Fibroblast of skin of right biceps (primary cell): ENCODE results near the gene KIF26A.

Experiments
- DNase-seq: peaks from one replicate; pipeline ENCODE4 v3.0.0-alpha.2; 2013

KIF26A gene

GRCh38 chr14:104101651-104102281, 36.6 kb upstream of the KIF26A start:
- DNase-seq: no peak

DNA sequence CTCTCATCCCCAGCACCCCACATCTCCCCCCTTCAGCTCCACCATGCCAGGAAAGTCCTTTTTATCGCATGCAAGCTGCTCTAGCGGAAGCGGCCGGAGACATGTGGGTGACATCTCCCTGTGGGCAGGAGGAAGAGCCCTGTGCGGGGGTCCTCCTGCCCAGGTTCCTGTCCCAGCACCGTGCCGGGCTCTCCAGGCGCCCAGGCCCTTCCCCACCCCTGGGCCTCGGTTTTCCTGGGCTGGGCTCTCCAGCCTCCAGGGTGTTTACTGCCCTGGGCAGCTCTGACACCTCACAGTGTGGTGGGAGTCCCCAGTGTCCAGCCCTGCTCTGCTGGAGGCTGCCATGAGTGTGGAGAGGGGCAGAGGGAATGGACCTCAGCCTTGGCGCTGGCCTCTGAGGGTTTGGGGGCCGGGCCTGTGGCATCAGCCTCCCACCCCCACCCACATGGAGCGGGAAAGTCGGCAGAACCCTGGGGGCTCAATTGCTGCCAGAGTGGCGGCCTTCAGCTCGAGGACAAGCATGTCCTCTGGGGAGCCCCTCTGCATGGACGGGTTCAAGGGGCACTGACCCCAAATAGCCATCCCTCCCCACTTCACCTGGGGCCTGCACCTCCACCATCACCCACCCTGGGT, 36.0 kb upstream of the KIF26A start:
- DNase-seq: no peak

DNA sequence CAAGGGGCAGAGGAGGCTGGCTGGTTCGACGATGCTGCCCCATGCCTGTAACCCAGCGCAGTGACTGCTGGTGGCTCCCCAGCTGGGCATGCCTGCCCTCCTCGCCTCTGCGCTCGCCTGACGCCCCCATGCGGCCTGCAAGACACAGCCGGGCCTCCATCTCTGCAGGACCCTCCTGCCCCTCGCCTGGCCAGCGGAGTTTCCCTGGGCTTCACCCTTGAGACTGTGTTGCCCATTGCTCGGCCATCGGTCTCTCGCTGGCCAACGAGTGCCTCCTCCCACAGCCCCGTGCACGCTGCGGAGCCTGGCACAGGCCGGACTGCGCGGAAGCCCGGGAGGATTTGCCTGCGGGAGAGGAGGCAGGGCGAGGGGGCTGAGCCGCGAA, 35.3 kb upstream of the KIF26A start:
- no peak for DNase-seq

- DNase-seq: no peak
Measured at GRCh38 chr14:104103446-104104075, 34.8 kb upstream of the KIF26A start.

DNA sequence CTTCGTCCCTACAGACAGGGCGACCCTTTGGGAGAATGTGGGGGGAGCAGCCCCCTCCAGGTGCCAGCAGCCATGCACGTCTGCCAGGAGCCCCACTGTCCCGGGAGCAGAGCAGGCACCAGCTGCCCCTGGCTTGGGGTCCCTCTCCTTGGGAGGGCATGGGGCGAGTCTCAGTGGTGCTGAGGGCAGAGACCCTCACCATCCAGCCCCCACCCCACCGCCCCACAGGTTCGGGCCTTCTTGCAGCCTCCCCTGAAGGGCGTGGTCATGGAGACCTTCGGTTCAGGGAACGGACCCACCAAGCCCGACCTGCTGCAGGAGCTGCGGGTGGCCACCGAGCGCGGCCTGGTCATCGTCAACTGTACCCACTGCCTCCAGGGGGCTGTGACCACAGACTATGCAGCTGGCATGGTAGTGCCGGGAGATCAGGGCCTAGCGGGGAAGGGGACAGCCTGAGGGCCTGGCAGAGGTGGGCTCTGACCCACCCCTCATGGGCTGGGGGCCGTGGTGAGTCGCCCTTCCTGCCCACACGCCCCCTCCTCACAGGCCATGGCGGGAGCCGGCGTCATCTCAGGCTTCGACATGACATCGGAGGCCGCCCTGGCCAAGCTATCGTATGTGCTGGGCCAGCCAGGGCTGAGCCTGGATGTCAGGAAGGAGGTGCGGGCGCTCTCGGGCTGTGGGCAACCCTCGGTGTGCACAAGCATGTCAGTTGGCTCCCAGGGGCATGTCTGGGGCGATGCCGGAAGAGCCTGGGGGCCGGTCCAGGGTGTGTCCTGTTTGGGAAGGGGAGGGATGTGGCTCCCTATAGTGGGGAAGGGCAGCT, 34.1 kb upstream of the KIF26A start:
- DNase-seq: no peak

DNA sequence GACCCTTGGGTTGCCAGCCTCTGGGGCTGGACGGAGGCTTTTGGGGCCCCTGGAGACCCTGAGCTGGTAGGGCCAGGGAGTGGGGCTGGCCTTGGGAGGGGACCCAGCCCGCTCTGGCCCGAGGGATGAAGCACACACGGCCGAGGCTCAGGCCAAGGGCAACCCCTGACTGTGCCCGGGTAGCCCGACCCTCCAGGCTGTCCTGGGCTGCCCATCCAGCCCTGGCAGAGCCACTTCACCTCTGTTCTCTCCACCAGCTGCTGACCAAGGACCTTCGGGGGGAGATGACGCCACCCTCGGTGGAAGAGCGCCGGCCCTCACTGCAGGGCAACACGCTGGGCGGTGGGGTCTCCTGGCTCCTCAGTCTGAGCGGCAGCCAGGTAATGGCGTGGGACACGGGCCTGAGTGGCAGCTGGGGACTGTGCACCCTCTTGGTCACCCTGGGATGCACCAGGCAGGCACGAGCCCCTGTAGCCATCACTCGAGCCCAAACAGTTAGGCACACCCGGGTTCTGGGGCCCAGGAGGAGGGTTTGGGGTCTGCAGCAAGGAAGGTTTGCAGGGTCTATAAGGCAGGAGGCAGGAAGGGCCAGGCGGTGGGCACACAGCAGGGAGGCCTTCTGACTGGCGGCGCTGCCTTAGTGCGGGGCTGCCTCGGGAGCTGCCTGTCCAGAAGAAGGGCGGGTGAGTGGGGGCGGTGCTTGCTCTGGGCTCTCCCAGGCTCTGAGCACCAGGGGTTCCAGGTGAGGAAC, 33.1 kb upstream of the KIF26A start:
- DNase-seq: no peak

DNA sequence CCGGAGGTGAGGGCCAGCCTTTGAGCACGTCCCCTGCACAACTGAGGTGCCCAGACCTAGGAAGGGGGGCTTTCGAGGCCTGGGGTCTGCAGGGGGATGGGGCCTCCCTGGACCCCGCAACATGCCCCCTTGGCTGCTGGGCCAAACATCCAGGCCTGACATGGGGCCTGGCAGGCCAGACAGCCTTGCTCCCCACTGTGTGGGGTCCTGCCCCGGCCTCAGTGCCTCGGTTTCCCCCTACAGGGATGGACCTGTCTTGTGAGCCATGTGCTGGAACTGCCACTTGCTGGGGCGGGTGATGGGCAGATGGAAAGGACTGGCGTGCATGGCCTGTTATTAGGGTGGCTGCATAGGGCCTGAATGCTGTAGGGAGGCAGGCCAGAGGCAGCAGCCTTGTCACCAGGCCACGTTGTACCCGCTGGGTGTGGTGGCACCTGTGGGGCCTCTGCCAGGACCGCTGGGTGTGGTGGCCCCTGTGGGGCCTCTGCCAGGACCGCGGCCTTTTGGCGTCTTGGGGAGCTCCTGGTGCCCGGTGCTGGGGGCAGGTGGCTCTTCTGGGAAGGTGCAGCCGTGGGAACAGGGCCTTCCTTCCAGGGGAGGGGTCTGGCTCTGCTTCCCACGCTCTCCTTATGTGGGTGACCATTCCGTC, 32.4 kb upstream of the KIF26A start:
- no peak for DNase-seq

DNA sequence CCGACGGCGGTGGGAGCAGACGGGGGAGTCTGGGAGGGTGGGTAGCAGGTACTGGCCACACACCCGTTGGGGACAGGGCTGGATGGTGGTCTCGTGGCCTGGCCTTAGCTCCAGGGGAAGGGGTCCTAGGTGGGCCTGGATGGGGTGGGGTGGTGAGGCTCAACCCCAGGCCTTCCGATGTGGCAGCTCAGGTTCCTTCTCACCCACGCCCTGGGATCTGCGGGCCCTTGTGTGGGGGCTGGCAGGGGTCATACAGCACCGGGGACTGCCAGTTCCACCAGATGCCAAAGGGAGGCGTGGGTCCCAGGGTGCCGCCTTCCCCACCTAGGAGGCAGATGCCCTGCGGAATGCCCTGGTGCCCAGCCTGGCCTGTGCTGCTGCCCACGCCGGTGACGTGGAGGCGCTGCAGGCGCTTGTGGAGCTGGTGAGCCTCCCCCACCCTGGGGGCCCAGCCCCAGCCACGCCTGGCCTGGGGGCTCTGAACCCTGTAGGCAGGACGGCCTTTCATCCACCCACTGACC, 31.9 kb upstream of the KIF26A start:
- DNase-seq: no peak

DNA sequence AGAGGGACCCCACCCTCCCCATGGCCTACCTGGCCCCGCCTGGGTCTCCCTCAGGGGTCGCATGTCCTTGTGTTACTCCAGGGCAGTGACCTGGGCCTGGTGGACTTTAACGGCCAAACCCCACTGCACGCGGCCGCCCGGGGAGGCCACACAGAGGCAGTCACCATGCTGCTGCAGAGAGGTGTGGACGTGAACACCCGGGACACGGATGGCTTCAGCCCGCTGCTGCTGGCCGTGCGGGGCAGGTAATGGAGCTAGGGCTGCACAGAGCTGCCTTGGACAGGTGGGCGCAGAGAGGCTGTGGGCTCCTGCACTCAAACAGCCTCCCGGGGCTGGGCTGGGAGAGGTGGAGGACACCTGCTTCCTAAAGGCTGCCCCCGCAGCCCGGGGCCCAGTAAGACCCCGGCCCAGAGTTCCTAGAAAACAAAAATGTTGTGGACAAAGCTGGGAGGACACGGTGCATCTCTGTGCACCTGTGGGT, 31.2 kb upstream of the KIF26A start:
- no peak for DNase-seq

DNA sequence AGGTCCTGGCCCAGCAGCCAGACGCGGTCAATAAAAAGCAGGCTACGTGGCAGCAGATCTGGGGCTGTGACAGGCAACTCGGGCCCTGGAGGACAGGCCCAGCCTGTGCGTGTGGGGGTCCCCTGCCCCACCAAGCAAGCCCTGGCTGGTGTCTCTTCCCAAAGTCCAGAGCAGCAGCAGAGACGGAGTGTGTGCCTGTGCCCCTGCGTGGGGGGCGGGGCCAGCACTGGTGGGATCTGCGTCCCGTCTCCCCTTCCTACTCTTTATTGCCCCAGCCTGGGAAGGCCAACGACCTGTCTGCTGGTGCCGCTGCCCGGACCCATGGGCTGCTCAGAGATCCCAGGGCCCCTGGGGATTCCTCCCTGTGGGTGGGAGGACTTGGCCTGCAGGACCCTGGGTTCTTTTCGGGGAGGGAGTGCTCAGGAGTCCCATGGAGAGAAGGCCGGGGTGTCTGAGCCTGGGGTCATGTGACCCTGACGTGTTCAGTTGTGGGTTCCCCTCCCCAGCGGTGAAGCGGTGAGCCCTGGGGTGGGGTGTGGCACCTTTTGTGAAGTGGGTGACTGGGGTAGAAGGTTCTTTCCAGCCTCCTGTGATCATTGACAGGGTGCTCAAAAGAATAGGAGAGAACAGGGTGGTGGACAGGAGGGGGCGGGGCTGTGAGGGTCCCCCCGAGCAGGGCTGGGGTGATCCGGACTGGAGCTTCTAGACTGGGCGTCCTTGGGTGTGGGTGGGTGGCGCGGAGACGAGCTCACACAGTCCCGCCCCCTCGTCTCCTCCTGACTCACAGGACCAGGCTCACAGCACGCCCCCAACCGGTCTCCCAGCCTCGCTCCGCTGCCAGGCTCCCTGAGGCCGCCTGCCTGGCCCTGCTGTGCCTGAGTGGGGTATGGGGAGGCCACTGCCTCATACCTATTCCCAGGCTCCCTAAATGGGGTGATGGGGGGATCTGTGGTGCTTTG, 30.5 kb upstream of the KIF26A start:
- DNase-seq: no peak

DNA sequence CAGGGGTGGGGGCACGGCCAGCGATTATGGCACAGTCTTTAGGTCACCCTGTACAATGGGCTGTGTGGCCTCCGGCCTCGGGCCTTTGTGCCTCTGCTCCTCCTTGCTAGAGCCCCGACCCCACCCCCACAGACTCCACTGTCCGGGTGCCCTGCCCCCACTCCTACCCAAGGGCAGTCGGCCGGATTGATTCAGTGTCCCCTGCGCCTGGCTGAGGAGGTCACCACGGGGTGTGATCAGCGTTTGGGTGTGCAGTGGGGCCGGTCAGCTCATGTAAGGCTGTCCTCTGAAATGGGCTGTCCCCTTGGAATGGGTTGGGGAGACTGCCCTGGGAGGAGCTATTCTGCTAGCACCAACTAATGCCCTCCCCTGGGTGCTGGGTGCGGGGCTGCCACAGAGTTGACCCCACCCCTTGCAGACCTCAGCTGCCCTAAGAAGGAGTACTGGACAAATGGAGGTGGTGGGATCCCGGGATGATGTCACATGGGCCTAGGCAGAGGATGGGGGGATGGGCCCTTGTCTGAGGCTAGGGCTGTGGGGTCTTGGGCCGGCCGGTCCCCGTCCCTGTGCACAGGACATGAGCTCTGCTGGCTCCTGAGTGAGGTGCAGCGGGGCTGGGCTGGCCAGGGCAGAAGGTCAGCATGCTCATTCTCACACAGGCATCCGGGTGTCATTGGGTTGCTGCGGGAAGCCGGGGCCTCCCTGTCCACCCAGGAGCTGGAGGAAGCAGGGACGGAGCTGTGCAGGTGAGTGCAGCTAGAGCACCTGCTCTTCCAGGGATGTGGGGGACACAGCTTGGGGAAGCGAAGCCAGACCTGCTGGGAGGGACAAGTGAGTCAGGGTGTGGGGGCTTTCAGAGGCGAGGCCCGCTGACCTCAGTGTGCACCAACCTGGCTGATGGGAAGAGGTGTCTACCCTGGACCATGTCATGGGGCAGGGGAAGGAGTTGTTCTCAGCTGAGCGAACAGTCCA, 29.5 kb upstream of the KIF26A start:
- DNase-seq: no peak

DNA sequence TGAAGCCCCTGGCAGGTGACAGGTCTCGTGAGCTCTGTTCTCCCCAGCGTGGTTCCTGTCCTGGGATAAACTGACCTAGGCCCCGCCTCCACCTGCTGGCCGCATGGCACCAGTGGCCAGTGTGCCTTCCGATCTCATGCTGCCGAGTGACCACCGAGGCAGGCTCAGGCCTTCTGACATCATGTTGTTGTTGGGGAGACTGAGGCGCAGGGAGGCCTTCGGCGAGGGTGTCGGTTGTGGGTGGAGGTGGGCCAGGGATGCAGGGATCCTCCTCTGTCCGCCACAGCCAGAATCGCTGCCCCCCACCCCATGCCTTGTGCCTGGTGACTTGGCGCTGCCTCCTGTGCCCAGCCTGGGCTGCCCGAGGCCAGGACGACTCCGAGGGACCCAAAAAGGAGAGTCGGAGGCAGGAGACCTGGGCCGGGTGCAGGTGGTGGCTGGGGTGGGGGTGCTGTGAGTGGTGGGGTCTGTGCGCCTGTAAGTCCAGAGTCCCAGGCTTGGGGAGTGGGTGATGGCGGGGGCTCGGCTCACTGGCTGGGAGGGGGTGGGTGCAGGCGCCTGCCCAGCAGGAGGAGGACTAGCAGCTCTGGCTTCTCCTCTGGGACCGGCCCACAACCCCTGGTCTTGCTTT, 28.5 kb upstream of the KIF26A start:
- no peak for DNase-seq

GRCh38 chr14:104110491-104111209, 27.7 kb upstream of the KIF26A start:
- DNase-seq: no peak

GRCh38 chr14:104111301-104112112, 26.9 kb upstream of the KIF26A start:
- DNase-seq: no peak

DNA sequence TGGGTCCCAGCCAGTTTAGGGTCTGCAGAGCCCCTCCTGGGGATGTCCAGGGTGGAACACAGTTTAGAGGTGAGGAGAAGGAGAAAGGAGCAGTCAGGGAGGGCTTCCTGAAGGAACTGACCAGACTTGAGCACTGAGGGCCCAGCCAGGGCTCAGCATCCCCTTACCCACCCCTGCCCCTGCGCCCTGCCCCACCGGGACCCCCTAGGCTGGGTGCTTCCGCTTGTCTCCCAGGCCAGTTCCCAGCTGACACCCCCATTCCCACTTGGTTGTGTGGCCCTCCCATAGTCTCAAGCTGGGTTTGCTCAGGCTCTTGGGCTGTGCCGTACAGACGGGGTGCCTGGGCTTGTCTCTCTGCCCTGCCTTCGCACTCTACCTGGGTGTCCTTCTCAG, 26.3 kb upstream of the KIF26A start:
- DNase-seq: no peak

GRCh38 chr14:104112609-104113571, 25.5 kb upstream of the KIF26A start:
- no peak for DNase-seq
